Activated CD4-positive, alpha-beta T cell treated with anti-CD3 and anti-CD28 coated beads, Interleukin-2, amount 50 U/mL, for 16 hours (primary cell): Measurements from ENCODE around the gene HNRNPLL.

Experiments used
- DNase-seq: peaks from one replicate; pipeline ENCODE4 v3.0.0-alpha.2; 2020

HNRNPLL gene

DNA sequence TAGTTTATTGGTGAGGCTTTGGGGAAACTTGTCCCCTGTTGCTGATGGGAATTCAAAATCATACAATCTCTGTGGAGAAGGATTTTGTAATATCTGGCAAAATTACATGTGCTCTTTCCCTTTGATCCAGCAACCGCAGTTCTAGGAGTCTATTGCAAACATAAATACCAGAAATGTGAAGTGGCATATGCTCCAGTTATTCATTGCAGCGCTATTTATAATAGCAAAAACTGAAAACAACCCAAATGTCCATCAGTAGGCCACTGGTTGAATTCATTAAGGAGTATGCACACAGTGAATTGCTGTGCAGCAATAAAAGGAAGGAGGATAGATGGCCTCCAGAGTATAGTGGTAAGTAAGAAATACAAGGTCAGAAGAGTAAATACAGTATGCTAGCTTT lies 76.5 kb downstream of the HNRNPLL start:
- DNase-seq: no peak

DNA sequence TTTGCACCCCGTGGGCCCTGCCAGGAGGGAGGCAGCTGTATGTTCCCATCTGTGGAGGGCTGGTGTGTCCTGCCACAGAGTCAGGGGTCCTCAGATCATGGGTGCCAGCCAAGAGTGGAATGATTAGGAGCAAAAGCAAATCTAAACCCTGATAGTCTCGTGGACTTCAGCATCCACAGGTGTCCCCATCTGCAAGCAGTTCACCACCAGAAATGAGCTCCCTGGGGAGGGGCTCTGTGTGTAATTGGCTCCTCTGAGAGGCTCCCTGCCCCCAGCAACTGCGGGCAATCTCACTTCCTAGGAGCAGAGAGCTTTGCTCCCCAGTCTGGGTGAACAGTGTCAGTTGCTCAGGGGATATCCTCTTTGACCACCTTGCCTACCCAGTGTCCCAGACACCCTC lies 78.1 kb downstream of the HNRNPLL start:
- no peak for DNase-seq

DNA sequence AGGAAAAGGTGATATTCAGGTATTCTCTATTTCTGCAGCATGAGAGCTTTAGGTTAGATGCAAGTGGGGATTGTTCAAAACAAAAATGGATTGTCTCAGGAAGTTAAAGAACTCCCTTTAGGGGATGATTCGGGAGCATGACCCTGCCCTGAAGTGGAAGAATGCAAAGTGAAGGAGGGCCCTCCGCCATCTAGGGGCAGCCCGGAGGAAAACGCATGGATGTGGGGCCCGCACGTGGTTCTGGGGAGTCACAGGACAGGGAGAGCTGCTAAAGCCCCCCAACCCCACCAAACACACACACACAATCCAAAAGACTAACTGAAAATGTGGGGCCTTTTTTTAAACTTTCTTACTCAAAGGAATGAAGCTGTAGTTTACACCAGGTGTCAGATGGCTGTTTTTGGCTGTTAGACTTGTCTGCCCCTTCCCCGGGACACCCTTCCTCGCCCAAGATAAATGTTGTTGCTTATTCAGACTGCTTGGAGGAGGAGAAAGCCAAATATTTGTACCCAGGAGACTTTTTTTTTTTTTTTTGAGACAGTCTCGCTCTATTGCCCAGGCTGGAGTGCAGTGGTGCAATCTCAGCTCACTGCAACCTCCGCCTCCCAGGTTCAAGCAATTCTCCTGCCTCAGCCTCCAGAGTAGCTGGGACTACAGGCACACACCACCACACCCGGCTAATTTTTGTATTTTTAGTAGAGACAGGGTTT lies 78.8 kb downstream of the HNRNPLL start:
- DNase-seq: no peak

DNA sequence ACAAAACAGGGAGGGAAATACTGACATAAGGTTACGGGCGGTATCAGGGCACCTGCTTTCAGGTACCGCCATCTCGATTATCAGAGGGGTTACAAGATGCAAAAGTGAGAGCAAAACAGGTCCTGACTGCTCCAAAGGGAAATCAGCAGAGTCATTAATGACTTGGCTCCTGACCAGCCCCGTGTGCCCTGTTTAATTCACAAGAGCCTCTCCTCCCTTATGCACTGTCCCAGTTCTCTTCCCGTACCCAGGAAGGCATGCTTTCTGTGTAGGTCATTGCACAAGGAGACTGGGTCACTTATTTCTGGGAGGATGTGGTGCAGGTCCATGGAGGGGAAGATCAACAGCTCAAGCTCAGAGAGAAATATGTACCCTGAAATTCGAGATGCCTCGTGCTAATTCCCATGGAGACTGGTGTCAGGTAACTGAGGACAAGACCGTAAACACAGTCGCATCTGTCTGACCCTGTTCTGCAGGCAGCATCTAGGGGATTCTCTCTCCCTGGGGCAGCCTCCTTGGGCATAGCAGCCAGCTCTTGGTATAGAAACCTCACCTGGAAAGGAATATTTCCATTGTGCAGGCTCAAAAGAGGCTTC lies 79.9 kb downstream of the HNRNPLL start:
- no peak for DNase-seq

- DNase-seq: no peak
Observed at GRCh38 chr2:38521835-38522234, 80.9 kb downstream of the HNRNPLL start.

DNA sequence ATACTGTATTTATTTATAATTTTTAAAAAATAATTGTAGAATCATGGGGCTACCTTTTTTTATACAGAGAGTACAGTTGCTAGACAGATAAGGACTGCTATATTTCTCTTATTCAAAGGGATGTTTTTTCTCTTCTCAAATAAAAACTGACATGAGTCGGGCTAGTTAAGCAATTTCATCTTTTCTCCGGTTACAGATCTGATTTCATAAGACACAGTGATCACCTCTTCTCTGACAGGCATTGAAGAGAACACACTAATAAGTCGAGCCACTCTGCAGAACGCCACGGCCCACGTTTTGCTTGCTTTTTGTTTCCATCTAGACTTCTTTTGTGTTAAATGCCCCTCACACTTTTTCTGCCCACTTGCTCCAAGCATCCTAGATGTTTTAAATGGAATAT lies 85.4 kb downstream of the HNRNPLL start:
- no peak for DNase-seq

DNA sequence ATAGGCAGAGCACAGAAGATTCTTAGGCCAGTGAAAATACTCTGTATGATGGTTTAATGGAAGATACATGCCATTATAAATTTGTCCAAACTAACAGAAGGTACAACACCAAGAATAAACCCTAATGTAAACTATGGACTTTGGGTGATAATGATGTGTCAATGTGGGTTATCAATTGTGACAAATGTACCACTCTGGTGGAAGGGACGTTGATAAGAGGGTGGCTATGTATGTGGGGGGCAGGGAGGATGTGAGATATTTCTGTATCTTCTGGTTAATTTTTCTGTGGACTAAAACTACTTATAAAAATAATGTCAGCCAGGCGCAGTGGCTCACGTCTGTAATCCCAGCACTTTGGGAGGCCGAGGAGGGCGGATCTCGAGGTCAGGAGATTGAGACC lies 86.2 kb downstream of the HNRNPLL start:
- no peak for DNase-seq

DNA sequence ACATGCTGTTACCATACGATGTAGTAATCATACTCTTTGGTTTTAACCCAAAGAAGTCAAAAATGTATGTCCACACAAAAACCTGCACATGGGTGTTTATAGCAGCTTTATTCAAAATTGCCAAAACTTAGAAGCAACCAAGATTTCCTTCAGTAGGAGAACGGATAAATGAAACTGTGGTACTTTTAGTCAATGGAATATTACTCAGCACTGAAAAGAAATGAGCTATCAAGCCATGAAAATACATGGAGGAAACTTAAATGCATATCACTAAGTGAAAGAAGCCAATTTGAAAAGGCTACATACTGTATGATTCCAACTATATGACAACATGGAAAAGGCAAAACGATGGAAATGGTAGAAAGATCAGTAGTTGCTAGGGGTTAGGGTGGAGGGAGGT lies 86.6 kb downstream of the HNRNPLL start:
- DNase-seq: no peak

DNA sequence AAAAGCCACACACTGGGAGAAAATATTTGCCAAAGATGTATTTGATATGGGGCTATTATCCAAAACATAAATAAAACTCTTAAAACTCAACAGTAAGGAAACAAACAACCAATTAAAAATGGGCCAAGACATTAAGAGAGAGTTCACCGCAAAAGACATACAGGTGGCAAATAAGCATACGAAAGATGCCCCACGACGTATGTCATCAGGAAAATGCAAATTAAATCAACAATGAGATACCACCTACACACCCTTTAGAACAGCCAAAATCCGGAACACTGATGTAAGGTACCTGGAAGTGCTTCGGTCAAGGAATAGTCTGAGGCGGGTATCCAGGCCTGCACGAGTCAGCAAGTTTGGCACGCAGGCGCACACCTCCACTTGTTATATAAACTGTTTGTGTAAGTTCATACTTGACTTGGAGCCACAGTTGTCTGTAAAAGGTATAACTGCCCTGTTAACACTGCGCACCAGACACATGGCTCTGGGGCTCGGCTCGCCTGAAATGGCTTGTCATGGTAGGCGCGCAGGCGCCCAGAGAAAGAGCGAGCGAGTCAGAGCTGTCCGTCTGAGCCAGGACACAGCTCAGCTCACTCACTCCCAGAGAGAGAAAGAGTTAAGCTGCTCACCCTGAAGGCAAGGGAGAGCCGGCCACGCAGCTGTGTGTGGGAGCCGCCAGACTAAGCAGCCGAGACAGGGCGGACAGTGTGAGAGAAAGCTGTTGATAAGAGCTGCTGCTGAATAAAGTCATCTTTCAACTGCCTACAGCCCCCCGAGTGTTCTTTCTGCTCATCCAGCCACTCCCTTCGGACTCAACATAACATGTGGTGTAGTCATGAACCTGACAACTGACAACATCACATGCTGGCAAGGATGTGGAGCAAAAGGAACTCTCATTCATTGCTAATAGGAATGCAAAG lies 87.3 kb downstream of the HNRNPLL start:
- DNase-seq: no peak

DNA sequence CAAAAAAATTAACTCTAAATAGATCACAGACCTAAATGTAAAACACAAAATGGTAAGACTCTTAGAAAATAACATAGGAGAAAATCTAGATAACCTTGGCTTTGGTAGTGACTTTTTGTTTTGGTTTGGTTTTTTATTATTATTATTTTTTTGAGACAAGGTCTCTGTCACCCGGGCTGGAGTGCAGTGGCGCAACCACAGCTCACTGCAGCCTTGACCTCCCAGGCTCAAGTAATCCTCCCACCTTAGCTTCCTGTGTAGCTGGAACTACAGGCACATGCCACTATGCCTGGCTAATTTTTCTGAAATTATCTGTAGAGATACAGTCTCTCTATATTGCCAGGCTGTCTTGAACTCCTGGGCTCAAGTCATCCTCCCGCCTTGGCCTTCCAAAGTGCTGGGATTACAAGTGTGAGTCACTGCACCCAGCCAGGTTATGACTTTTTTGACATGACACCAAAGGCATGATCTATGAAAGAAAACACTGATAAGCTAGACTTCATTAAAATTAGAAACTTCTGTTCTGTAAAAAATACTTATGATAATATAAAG lies 88.0 kb downstream of the HNRNPLL start:
- DNase-seq: no peak

DNA sequence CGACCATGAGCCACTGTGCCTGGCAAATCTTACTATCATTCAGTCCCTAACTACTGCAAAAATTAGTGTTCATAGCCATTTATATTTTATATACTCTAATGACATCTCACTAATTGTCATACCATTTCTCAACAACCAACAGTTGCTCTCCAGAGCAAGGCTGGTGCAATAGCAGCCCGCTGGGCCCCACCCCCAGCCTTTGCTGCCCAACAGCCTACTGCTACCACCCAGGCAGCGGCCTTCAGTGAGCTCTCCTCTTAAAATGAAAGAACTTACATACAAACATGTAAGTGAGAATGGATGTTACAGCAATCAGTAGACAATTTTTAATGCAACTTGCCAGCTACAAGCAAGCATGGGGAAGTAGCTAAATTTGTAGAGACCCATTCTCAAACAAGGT lies 90.5 kb downstream of the HNRNPLL start:
- DNase-seq: no peak
